ENCODE data around the gene KLF4. TPM values are rescaled to one million over a fixed set of nuclear protein-coding genes. Genes with fewer than 3 reads are reported as not detected.

KLF4 gene
- total and polyA plus RNA-seq, 2 donors from 2014 or later: 13.5 to 69.4 TPM

- Histone ChIP-seq H3K9ac (ENCODE audit: low read length in 3 of 3) (no peak overlapping the region), H3K4me1 (ENCODE audit: control insufficient read depth in 2 of 3, insufficient read depth in 2 of 3, low read depth in 1 of 3, low read length in 3 of 3) (no peaks in the 10 kb centered on the region), H3K9me3 (ENCODE audit: control insufficient read depth in 2 of 3, insufficient read depth in 1 of 3, low read length in 3 of 3) (no peaks in the 10 kb centered on the region), H3K27me3 (ENCODE audit: control insufficient read depth, insufficient read depth, low read length) (no peaks in the 10 kb centered on the region), H3K4me3 (ENCODE audit: low read length in 3 of 3) (no peak overlapping the region), H3K36me3 (ENCODE audit: control insufficient read depth in 2 of 3, insufficient read depth in 3 of 3, low read length in 3 of 3) (peaks cover 0 to 5% (median 0%) of the 10 kb centered on the region in 3 donors), H3K27ac (ENCODE audit: low read depth in 2 of 2, low read length in 2 of 2) (no peak overlapping the region)
- intact Hi-C loops (cut with DNase I): no loop called here
- TF ChIP-seq CTCF (IDR thresholded peaks at IDR 0.05; ENCODE audit: borderline replicate concordance, extremely low read depth, insufficient read depth): no peak
- no peak for FAIRE-seq
- DNase-seq: no peak
These were observed 8.5 kb downstream of the KLF4 start for GRCh38 chr9:107481035-107481434.

GRCh38 chr9:107480386-107480789, 9.2 kb downstream of the KLF4 start:
- Histone ChIP-seq H3K4me1 (ENCODE audit: control insufficient read depth in 2 of 3, insufficient read depth in 2 of 3, low read depth in 1 of 3, low read length in 3 of 3) (no peaks in the 10 kb centered on the region), H3K9ac (ENCODE audit: low read length in 3 of 3) (no peak overlapping the region), H3K36me3 (ENCODE audit: control insufficient read depth in 2 of 3, insufficient read depth in 3 of 3, low read length in 3 of 3) (peaks cover 0 to 5% (median 0%) of the 10 kb centered on the region in 3 donors), H3K4me3 (ENCODE audit: low read length in 3 of 3) (no peak overlapping the region), H3K9me3 (ENCODE audit: control insufficient read depth in 2 of 3, insufficient read depth in 1 of 3, low read length in 3 of 3) (no peaks in the 10 kb centered on the region), H3K27ac (ENCODE audit: low read depth in 2 of 2, low read length in 2 of 2) (no peak overlapping the region), H3K27me3 (ENCODE audit: control insufficient read depth, insufficient read depth, low read length) (no peaks in the 10 kb centered on the region)
- FAIRE-seq (no peak), DNase-seq (no peak)
- intact Hi-C loops (cut with DNase I): no loop called here
- TF ChIP-seq CTCF (IDR thresholded peaks at IDR 0.05; ENCODE audit: borderline replicate concordance, extremely low read depth, insufficient read depth): no peak

- no peak for DNase-seq
- no peaks in the 10 kb centered on the region for H3K36me3 ChIP-seq (ENCODE audit: control insufficient read depth in 2 of 3, insufficient read depth in 3 of 3, low read length in 3 of 3)
- H3K27me3 ChIP-seq (ENCODE audit: control insufficient read depth, insufficient read depth, low read length): no peaks in the 10 kb centered on the region
- no peak overlapping the region for H3K9ac ChIP-seq (ENCODE audit: low read length in 3 of 3)
- no peak for TF ChIP-seq CTCF (IDR thresholded peaks at IDR 0.05; ENCODE audit: borderline replicate concordance, extremely low read depth, insufficient read depth)
- H3K4me3 ChIP-seq (ENCODE audit: low read length in 3 of 3): no peak overlapping the region
- no peak for FAIRE-seq
- no peaks in the 10 kb centered on the region for H3K9me3 ChIP-seq (ENCODE audit: control insufficient read depth in 2 of 3, insufficient read depth in 1 of 3, low read length in 3 of 3)
- no peaks in the 10 kb centered on the region for H3K4me1 ChIP-seq (ENCODE audit: control insufficient read depth in 2 of 3, insufficient read depth in 2 of 3, low read depth in 1 of 3, low read length in 3 of 3)
- intact Hi-C loops (cut with DNase I): no loop called here
- H3K27ac ChIP-seq (ENCODE audit: low read depth in 2 of 2, low read length in 2 of 2): no peak overlapping the region
These were observed 10.8 kb downstream of the KLF4 start for GRCh38 chr9:107478805-107479204.

- TF ChIP-seq CTCF (IDR thresholded peaks at IDR 0.05; ENCODE audit: borderline replicate concordance, extremely low read depth, insufficient read depth): no peak
- DNase-seq (no peak), FAIRE-seq (no peak)
- Histone ChIP-seq H3K27me3 (ENCODE audit: control insufficient read depth, insufficient read depth, low read length) (no peaks in the 10 kb centered on the region), H3K4me3 (ENCODE audit: low read length in 3 of 3) (no peak overlapping the region), H3K36me3 (ENCODE audit: control insufficient read depth in 2 of 3, insufficient read depth in 3 of 3, low read length in 3 of 3) (no peaks in the 10 kb centered on the region), H3K27ac (ENCODE audit: low read depth in 2 of 2, low read length in 2 of 2) (no peak overlapping the region), H3K9ac (ENCODE audit: low read length in 3 of 3) (no peak overlapping the region), H3K4me1 (ENCODE audit: control insufficient read depth in 2 of 3, insufficient read depth in 2 of 3, low read depth in 1 of 3, low read length in 3 of 3) (no peaks in the 10 kb centered on the region), H3K9me3 (ENCODE audit: control insufficient read depth in 2 of 3, insufficient read depth in 1 of 3, low read length in 3 of 3) (no peaks in the 10 kb centered on the region)
- intact Hi-C loops (cut with DNase I): no loop called here
These were observed 15.4 kb downstream of the KLF4 start for GRCh38 chr9:107474124-107474523.
